ENCODE data around the gene ATG9B. TPM values are rescaled to one million over a fixed set of nuclear protein-coding genes. Genes with fewer than 3 reads are reported as not detected.

The ATG9B gene
- polyA plus RNA-seq, 1 experiment: 0.06 TPM

- no peak overlapping the region for H3K4me3 ChIP-seq (ENCODE audit: low read depth, low read length)
- H3K27me3 ChIP-seq (ENCODE audit: control insufficient read depth, insufficient read depth, low read length): peaks cover 72% of the 10 kb centered on the region
- ChIA-PET POLR2A (no interaction called here), CTCF (interaction anchor here (1.2 to 2.0 kb wide), 2 partner anchors 17 to 68 kb away, joined by 4 to 6 read pairs; no protein-coding TSS in a partner anchor)
- no peaks in the 10 kb centered on the region; the same call in 1 of the 2 replicates for H3K9me3 ChIP-seq (ENCODE audit: control insufficient read depth, insufficient read depth, low read length)
- TF ChIP-seq CTCF (IDR thresholded peaks at IDR 0.05; ENCODE audit: low read depth, low read length): no peak
- DNase-seq (ENCODE audit: low read depth, low spot score): no peak
- H3K27ac ChIP-seq (ENCODE audit: low read depth, low read length): no peak overlapping the region
These were observed 56.1 kb downstream of the ATG9B start for GRCh38 chr7:150968056-150968733.

- H3K27me3 ChIP-seq (ENCODE audit: control insufficient read depth, insufficient read depth, low read length): peaks cover 66% of the 10 kb centered on the region
- CTCF ChIA-PET: interaction anchor here (1.0 to 2.0 kb wide), 3 partner anchors 18 to 67 kb away, joined by 4 to 6 read pairs (median 4); no protein-coding TSS in a partner anchor
These were observed 56.9 kb downstream of the ATG9B start for GRCh38 chr7:150967349-150967748.

GRCh38 chr7:150966002-150966401, 58.3 kb downstream of the ATG9B start:
- CTCF ChIA-PET: interaction anchor here (0.6 to 2.4 kb wide), 5 partner anchors 20 to 151 kb away, joined by 3 to 13 read pairs (median 5); no protein-coding TSS in a partner anchor
- POLR2A ChIA-PET: interaction anchor here (0.9 kb wide), 1 partner anchor 44 kb away, joined by 3 read pairs; no protein-coding TSS in a partner anchor
- H3K9me3 ChIP-seq (ENCODE audit: control insufficient read depth, insufficient read depth, low read length): no peaks in the 10 kb centered on the region; the same call in 1 of the 2 replicates
- no peak for DNase-seq (ENCODE audit: low read depth, low spot score)
- no peak overlapping the region for H3K27ac ChIP-seq (ENCODE audit: low read depth, low read length)
- TF ChIP-seq CTCF (IDR thresholded peaks at IDR 0.05; ENCODE audit: low read depth, low read length): 0 out of 2 replicates have a peak, but pooled peaks have one; percentile 12
- peaks cover 52% of the 10 kb centered on the region for H3K27me3 ChIP-seq (ENCODE audit: control insufficient read depth, insufficient read depth, low read length)
- H3K4me3 ChIP-seq (ENCODE audit: low read depth, low read length): no peak overlapping the region

More at GRCh38 chr7:150967349-150967748, 56.9 kb downstream of the ATG9B start:
- Histone ChIP-seq H3K27ac (ENCODE audit: low read depth, low read length) (no peak overlapping the region), H3K9me3 (ENCODE audit: control insufficient read depth, insufficient read depth, low read length) (no peaks in the 10 kb centered on the region; the same call in 1 of the 2 replicates), H3K4me3 (ENCODE audit: low read depth, low read length) (no peak overlapping the region)
- DNase-seq (ENCODE audit: low read depth, low spot score): no peak
- POLR2A ChIA-PET: interaction anchor here (0.5 kb wide), 1 partner anchor 32 kb away, joined by 10 read pairs; no protein-coding TSS in a partner anchor
- TF ChIP-seq CTCF (IDR thresholded peaks at IDR 0.05; ENCODE audit: low read depth, low read length): no peak

GRCh38 chr7:150965273-150965830, 58.9 kb downstream of the ATG9B start:
- Histone ChIP-seq H3K27ac (ENCODE audit: low read depth, low read length) (no peak overlapping the region), H3K4me3 (ENCODE audit: low read depth, low read length) (no peak overlapping the region), H3K9me3 (ENCODE audit: control insufficient read depth, insufficient read depth, low read length) (no peaks in the 10 kb centered on the region; the same call in 1 of the 2 replicates), H3K27me3 (ENCODE audit: control insufficient read depth, insufficient read depth, low read length) (peaks cover 46% of the 10 kb centered on the region)
- TF ChIP-seq CTCF (IDR thresholded peaks at IDR 0.05; ENCODE audit: low read depth, low read length): no peak
- DNase-seq (ENCODE audit: low read depth, low spot score): no peak
- POLR2A ChIA-PET: interaction anchor here (0.9 kb wide), 1 partner anchor 45 kb away, joined by 3 read pairs; no protein-coding TSS in a partner anchor
- CTCF ChIA-PET: interaction anchor here (0.6 to 2.4 kb wide), 5 partner anchors 21 to 146 kb away, joined by 3 to 13 read pairs (median 4); no protein-coding TSS in a partner anchor

Other genes with a start within 250 kb of the ATG9B start
- 2.4 and 3.1 TPM in 2 replicates for gene TMEM176B, start 224.1 kb downstream of the ATG9B start, polyA plus RNA-seq (2011; rRNA removed)
- gene TMEM176A, start 223.7 kb downstream of the ATG9B start, polyA plus RNA-seq (2011; rRNA removed): 1.5 and 1.8 TPM in 2 replicates
- not detected in 2 replicates for gene AOC1, start 172.0 kb downstream of the ATG9B start, polyA plus RNA-seq (2011; rRNA removed)
- 1.3 and 2.0 TPM in 2 replicates for gene KCNH2, start 46.2 kb downstream of the ATG9B start, polyA plus RNA-seq (2011; rRNA removed)
- gene NOS3, start 33.5 kb downstream of the ATG9B start, polyA plus RNA-seq (2011; rRNA removed): 0.60 and 1.5 TPM in 2 replicates
- gene ABCB8, start 4.0 kb upstream of the ATG9B start, polyA plus RNA-seq (2011; rRNA removed): 10.7 and 13.7 TPM in 2 replicates
- gene ASIC3, start 24.0 kb upstream of the ATG9B start, polyA plus RNA-seq (2011; rRNA removed): 0.07 and 0.11 TPM in 2 replicates
- gene CDK5, start 33.4 kb upstream of the ATG9B start, polyA plus RNA-seq (2011; rRNA removed): 23.8 and 27.2 TPM in 2 replicates
- gene SLC4A2, start 35.1 kb upstream of the ATG9B start, polyA plus RNA-seq (2011; rRNA removed): 40.5 and 41.0 TPM in 2 replicates
- 44.1 and 59.9 TPM in 2 replicates for gene FASTK, start 56.3 kb upstream of the ATG9B start, polyA plus RNA-seq (2011; rRNA removed)
- gene TMUB1, start 59.0 kb upstream of the ATG9B start, polyA plus RNA-seq (2011; rRNA removed): 9.7 and 11.3 TPM in 2 replicates
- gene AGAP3, start 62.0 kb upstream of the ATG9B start, polyA plus RNA-seq (2011; rRNA removed): 41.6 and 44.6 TPM in 2 replicates
- gene GBX1, start 143.2 kb upstream of the ATG9B start, polyA plus RNA-seq (2011; rRNA removed): not detected in 2 replicates
- gene ASB10, start 162.8 kb upstream of the ATG9B start, polyA plus RNA-seq (2011; rRNA removed): not detected in 2 replicates
- not detected in 2 replicates for gene H2BK1, start 186.0 kb upstream of the ATG9B start, polyA plus RNA-seq (2011; rRNA removed)
- 31.0 and 39.0 TPM in 2 replicates for gene ABCF2, start 202.7 kb upstream of the ATG9B start, polyA plus RNA-seq (2011; rRNA removed)
- 32.9 and 42.2 TPM in 2 replicates for gene CHPF2, start 208.0 kb upstream of the ATG9B start, polyA plus RNA-seq (2011; rRNA removed)
- gene SMARCD3, start 224.2 kb upstream of the ATG9B start, polyA plus RNA-seq (2011; rRNA removed): 39.2 and 47.7 TPM in 2 replicates

Data from AG04450 (cell line).